Measurements from ENCODE around the gene UBE3A. TPM values are rescaled to one million over a fixed set of nuclear protein-coding genes. Genes with fewer than 3 reads are reported as not detected.
"Not testable (repeated sequence)": the region's sequence is repeated elsewhere in the genome, so short reads cannot be mapped to it uniquely, and the experiment has no call there.

Gene UBE3A
- total RNA-seq, 3 donors from 2014 or later (not counting 1 experiment from before 2014, with no cell fraction given), result 119 to 131 (median 122) TPM

- H3K27me3 Mint-ChIP-seq (ENCODE audit: low read depth in 2 of 2), result peaks cover 8 to 22% of the 10 kb centered on the region in 2 donors
- intact Hi-C loops (cut with micrococcal nuclease), result no loop called here
- peaks cover 8% of the 10 kb centered on the region for H3K36me3 Mint-ChIP-seq
- peaks cover 2% of the 10 kb centered on the region in 2 donors for H3K9me3 Mint-ChIP-seq
- H3K4me3 Mint-ChIP-seq, result no peak overlapping the region
- DNase-seq (no peak), ATAC-seq (no peak)
- no peak for TF ChIP-seq CTCF (IDR thresholded peaks at IDR 0.05)
- Histone ChIP-seq H3K27ac (ENCODE audit: low read length) (no peak overlapping the region), H3K4me3 (ENCODE audit: low read length) (no peak overlapping the region), H3K27me3 (ENCODE audit: control insufficient read depth, insufficient read depth, low read length) (no peaks in the 10 kb centered on the region), H3K36me3 (ENCODE audit: control insufficient read depth, insufficient read depth, low read length) (no peaks in the 10 kb centered on the region), H3K4me1 (ENCODE audit: control insufficient read depth, insufficient read depth, low read length) (no peaks in the 10 kb centered on the region), H3K9me3 (ENCODE audit: control insufficient read depth, insufficient read depth, low read length) (no peaks in the 10 kb centered on the region)
- H3K27ac Mint-ChIP-seq, result no peak overlapping the region
- H3K4me1 Mint-ChIP-seq, result no peaks in the 10 kb centered on the region
- WGBS (ENCODE audit: insufficient coverage), result no CpG with 5 or more reads among the region's 2 CpGs
These were observed 15.9 kb upstream of the UBE3A start for GRCh38 chr15:25454771-25455170.

- H3K27me3 Mint-ChIP-seq (ENCODE audit: low read depth in 2 of 2), result peaks cover 8 to 29% of the 10 kb centered on the region in 2 donors
- H3K9me3 Mint-ChIP-seq; H3K27ac ChIP-seq (ENCODE audit: low read length); H3K36me3 Mint-ChIP-seq; intact Hi-C loops (cut with micrococcal nuclease); DNase-seq; H3K4me1 Mint-ChIP-seq; H3K9me3 ChIP-seq (ENCODE audit: control insufficient read depth, insufficient read depth, low read length); H3K27me3 ChIP-seq (ENCODE audit: control insufficient read depth, insufficient read depth, low read length); H3K36me3 ChIP-seq (ENCODE audit: control insufficient read depth, insufficient read depth, low read length); H3K27ac Mint-ChIP-seq; ATAC-seq; H3K4me3 Mint-ChIP-seq; H3K4me3 ChIP-seq (ENCODE audit: low read length); H3K4me1 ChIP-seq (ENCODE audit: control insufficient read depth, insufficient read depth, low read length): not testable (repeated sequence)
- WGBS (ENCODE audit: insufficient coverage), result 76% methylated on average over 4 of the region's 5 CpGs
These were observed 14.4 kb upstream of the UBE3A start for GRCh38 chr15:25453246-25453645.

- Histone ChIP-seq H3K4me1 (ENCODE audit: control insufficient read depth, insufficient read depth, low read length) (no peaks in the 10 kb centered on the region), H3K4me3 (ENCODE audit: low read length) (no peak overlapping the region), H3K27ac (ENCODE audit: low read length) (no peak overlapping the region), H3K27me3 (ENCODE audit: control insufficient read depth, insufficient read depth, low read length) (no peaks in the 10 kb centered on the region), H3K36me3 (ENCODE audit: control insufficient read depth, insufficient read depth, low read length) (no peaks in the 10 kb centered on the region), H3K9me3 (ENCODE audit: control insufficient read depth, insufficient read depth, low read length) (no peaks in the 10 kb centered on the region)
- no CpG with 5 or more reads among the region's 1 CpG for WGBS (ENCODE audit: insufficient coverage)
- DNase-seq (no peak), ATAC-seq (no peak)
- TF ChIP-seq CTCF (IDR thresholded peaks at IDR 0.05), result no peak
- Mint-ChIP-seq H3K4me3 (no peak overlapping the region), H3K27me3 (ENCODE audit: low read depth in 2 of 2) (peaks cover 12 to 35% of the 10 kb centered on the region in 2 donors), H3K4me1 (no peaks in the 10 kb centered on the region), H3K36me3 (peaks cover 13% of the 10 kb centered on the region), H3K9me3 (peaks cover 2% of the 10 kb centered on the region in 2 donors), H3K27ac (no peak overlapping the region)
- intact Hi-C loops (cut with micrococcal nuclease), result no loop called here
These were observed 12.7 kb upstream of the UBE3A start for GRCh38 chr15:25451501-25451900.

GRCh38 chr15:25450163-25450562 is 11.3 kb upstream of the UBE3A start:
- no peak for DNase-seq

More at GRCh38 chr15:25450163-25450562, 11.3 kb upstream of the UBE3A start:
- Histone ChIP-seq H3K27me3 (ENCODE audit: control insufficient read depth, insufficient read depth, low read length) (no peaks in the 10 kb centered on the region), H3K36me3 (ENCODE audit: control insufficient read depth, insufficient read depth, low read length) (no peaks in the 10 kb centered on the region), H3K9me3 (ENCODE audit: control insufficient read depth, insufficient read depth, low read length) (no peaks in the 10 kb centered on the region), H3K27ac (ENCODE audit: low read length) (no peak overlapping the region), H3K4me3 (ENCODE audit: low read length) (no peak overlapping the region), H3K4me1 (ENCODE audit: control insufficient read depth, insufficient read depth, low read length) (no peaks in the 10 kb centered on the region)
- 93% methylated on average over 1 of the region's 1 CpG for WGBS (ENCODE audit: insufficient coverage)
- Mint-ChIP-seq H3K27me3 (ENCODE audit: low read depth in 2 of 2) (peaks cover 11 to 32% of the 10 kb centered on the region in 2 donors), H3K9me3 (peaks cover 2% of the 10 kb centered on the region in 2 donors), H3K27ac (no peak overlapping the region), H3K4me1 (no peaks in the 10 kb centered on the region), H3K4me3 (no peak overlapping the region), H3K36me3 (peaks cover 13% of the 10 kb centered on the region)
- no peak for ATAC-seq
- intact Hi-C loops (cut with micrococcal nuclease), result no loop called here
- no peak for TF ChIP-seq CTCF (IDR thresholded peaks at IDR 0.05)
